SK-N-SH (cell line): ENCODE measurements around the gene RNF217. TPM values are rescaled to one million over a fixed set of nuclear protein-coding genes. Genes with fewer than 3 reads are reported as not detected.

Experiments used
- CTCF ChIA-PET: fragments of 300-600, 350-600 bp; formaldehyde crosslinking; extraction: SDS; loops from one replicate; lab custom pipeline; 2021; lab: Yijun Ruan, JAX
- POLR2A ChIA-PET: fragments of 350-600 bp; sonication (Branson Sonifier 250); formaldehyde crosslinking; extraction: SDS; loops from one replicate; lab custom pipeline; 2020; ENCODE audit warnings: antibody characterized with exemption, inconsistent platforms; lab: Yijun Ruan, JAX
- DNase-seq: peaks from one replicate; pipeline ENCODE4 v3.0.0; 2012
- H2AFZ ChIP-seq: fragments of 200-600 bp; sonication (generic); 2 replicates; pipeline ENCODE4 v1.8.1; 2016; ENCODE audit warnings: antibody characterized with exemption, mild to moderate bottlenecking, low read depth
- H3F3A ChIP-seq: fragments of 200-600 bp; sonication (generic); replicated peaks from 2 replicates; pipeline ENCODE3; 2016; ENCODE audit warnings: antibody characterized with exemption, mild to moderate bottlenecking; ENCODE audit not compliant: insufficient read depth
- H3K27ac ChIP-seq, 2 experiments: fragments of 200-500 bp in 1 of 2; fragments of 200-600 bp in 1 of 2; sonication (Bioruptor generic) in 1 of 2; sonication (generic), shearing (Covaris generic) in 1 of 2; 2 replicates each; pipeline versions ENCODE4 v1.5.1 to v1.6.1; 2014 to 2016; ENCODE audit warnings: low read depth in 2 of 2, inconsistent platforms in 1 of 2, low read length in 1 of 2, mild to moderate bottlenecking in 1 of 2, mixed read lengths in 1 of 2
- H3K27me3 ChIP-seq: fragments of 200-600 bp; sonication (generic), shearing (Covaris generic); 2 replicates; pipeline ENCODE4 v1.6.1; 2016; ENCODE audit warnings: mixed run types; ENCODE audit not compliant: insufficient read depth
- H3K36me3 ChIP-seq, 2 experiments: fragments of 200-500 bp in 1 of 2; fragments of 200-600 bp in 1 of 2; sonication (Bioruptor generic) in 1 of 2; sonication (generic) in 1 of 2; replicated peaks in 1 of 2; 2 replicates each; pipeline versions ENCODE3 to v1.5.1; 2014 to 2016; ENCODE audit warnings: low read length in 1 of 2, mild to moderate bottlenecking in 1 of 2; ENCODE audit not compliant: insufficient read depth in 2 of 2, control insufficient read depth in 1 of 2
- H3K4me1 ChIP-seq, 2 experiments: fragments of 200-500 bp in 1 of 2; fragments of 200-600 bp in 1 of 2; sonication (Bioruptor generic) in 1 of 2; sonication (generic), shearing (Covaris generic) in 1 of 2; 2 replicates each; pipeline versions ENCODE4 v1.5.1 to v1.6.1; 2014 to 2016; ENCODE audit warnings: low read depth in 1 of 2, low read length in 1 of 2, mixed run types in 1 of 2; ENCODE audit not compliant: insufficient read depth in 2 of 2, control insufficient read depth in 1 of 2
- H3K4me2 ChIP-seq: fragments of 200-600 bp; sonication (generic), shearing (Covaris generic); 2 replicates; pipeline ENCODE4 v1.6.1; 2017; ENCODE audit warnings: mixed run types
- H3K4me3 ChIP-seq, 2 experiments: fragments of 200-500 bp in 1 of 2; fragments of 200-600 bp in 1 of 2; sonication (Bioruptor generic) in 1 of 2; sonication (generic), shearing (Covaris generic) in 1 of 2; 2 replicates each; pipeline versions ENCODE4 v1.5.1 to v1.8.1; 2014 to 2016; ENCODE audit warnings: low read depth in 2 of 2, inconsistent platforms in 1 of 2, low read length in 1 of 2, mild to moderate bottlenecking in 1 of 2, mixed read lengths in 1 of 2, moderate library complexity in 1 of 2
- H3K79me2 ChIP-seq: fragments of 200-600 bp; sonication (generic); 2 replicates; pipeline ENCODE4 v1.8.1; 2017; ENCODE audit warnings: mild to moderate bottlenecking; ENCODE audit not compliant: insufficient read depth
- H3K9ac ChIP-seq: fragments of 200-600 bp; sonication (generic); 2 replicates; pipeline ENCODE4 v1.6.1; 2017; ENCODE audit warnings: mixed run types
- H3K9me2 ChIP-seq: fragments of 200-600 bp; sonication (generic); 2 replicates; pipeline ENCODE4 v1.6.1; 2017; ENCODE audit warnings: mixed run types
- H3K9me3 ChIP-seq: fragments of 200-600 bp; sonication (generic); 2 replicates; pipeline ENCODE4 v1.6.1; 2017; ENCODE audit warnings: mixed run types, mild to moderate bottlenecking, moderate library complexity
- H4K20me1 ChIP-seq: fragments of 200-600 bp; sonication (generic); 2 replicates; pipeline ENCODE4 v1.6.1; 2017; ENCODE audit warnings: mild to moderate bottlenecking, mixed run types; ENCODE audit not compliant: insufficient read depth
- CHD2 ChIP-seq: fragments of 150-350 bp; IDR thresholded peaks from 2 replicates; pipeline ENCODE4 v1.6.1; 2018; ENCODE audit warnings: low read length; ENCODE audit not compliant: partially characterized antibody
- ELF1 ChIP-seq: IDR thresholded peaks from 2 replicates; pipeline ENCODE4 v1.4.0; 2012
- FOXJ3 ChIP-seq: sonication (generic); formaldehyde crosslinking; IDR thresholded peaks from 2 replicates; pipeline ENCODE4 v1.5.1; 2020; ENCODE audit warnings: mild to moderate bottlenecking, missing genetic modification reagents
- FOXM1 ChIP-seq: IDR thresholded peaks from 2 replicates; pipeline ENCODE4 v1.4.0; 2012; ENCODE audit warnings: low read depth, mild to moderate bottlenecking
- GABPA ChIP-seq: IDR thresholded peaks from 2 replicates; pipeline ENCODE4 v1.4.0; 2012; ENCODE audit warnings: low read depth, mild to moderate bottlenecking
- GATA2 ChIP-seq: sonication (generic); formaldehyde crosslinking; IDR thresholded peaks from 2 replicates; pipeline ENCODE4 v1.5.0; 2020; ENCODE audit warnings: mild to moderate bottlenecking, missing genetic modification reagents
- MAX ChIP-seq: IDR thresholded peaks from 2 replicates; pipeline ENCODE4 v1.4.0; 2012; ENCODE audit warnings: low read depth
- MXI1 ChIP-seq: IDR thresholded peaks from 2 replicates; pipeline ENCODE4 v1.6.1; 2012; ENCODE audit warnings: mild to moderate bottlenecking, low read depth, low read length, improper control_type of control experiment
- NFIC ChIP-seq: IDR thresholded peaks from 2 replicates; pipeline ENCODE4 v1.4.0; 2012; ENCODE audit warnings: borderline replicate concordance
- NRF1 ChIP-seq: IDR thresholded peaks from 2 replicates; pipeline ENCODE4 v1.6.1; 2012; ENCODE audit warnings: low read depth, mild to moderate bottlenecking, low read length
- PBX3 ChIP-seq: IDR thresholded peaks from 2 replicates; pipeline ENCODE4; 2012
- REST ChIP-seq: IDR thresholded peaks from 2 replicates; pipeline ENCODE4 v1.6.1; 2012; ENCODE audit warnings: mild to moderate bottlenecking, low read depth, low read length, moderate library complexity
- SMC3 ChIP-seq: IDR thresholded peaks from 2 replicates; pipeline ENCODE4 v1.6.1; 2012; ENCODE audit warnings: low read depth, low read length, improper control_type of control experiment
- TCF12 ChIP-seq: IDR thresholded peaks from 2 replicates; pipeline ENCODE4 v1.4.0; 2012
- TEAD4 ChIP-seq: IDR thresholded peaks from 2 replicates; pipeline ENCODE4 v1.4.0; 2012; ENCODE audit warnings: mild to moderate bottlenecking, borderline replicate concordance; ENCODE audit not compliant: insufficient read depth
- YY1 ChIP-seq: IDR thresholded peaks from 2 replicates; pipeline ENCODE4 v1.4.0; 2012; ENCODE audit warnings: low read depth, mild to moderate bottlenecking
- WGBS: methylation state at CpG from one replicate; pipeline ENCODE4 v1.1.6; 2017; ENCODE audit warnings: low lambda C conversion rate; 5-methylcytosine and 5-hydroxymethylcytosine counted together
- polyA plus RNA-seq, 3 experiments: library from polyadenylated mRNA; depleted of rRNA; stranded (reverse); fragments of >200 nt; gene quantifications; 2 replicates each; pipeline ENCODE4 v1.2.3, GENCODE V29; 2012

RNF217 gene
- polyA plus RNA-seq, 1 of the 3 experiments (the other 2 are of a cell fraction): 0.28 TPM

- Histone ChIP-seq H3K9ac (peak overlapping the region; percentile 34; the same call in 1 of the 2 replicates), H3K4me2 (peak overlapping the region; percentile 26; the same call in 1 of the 2 replicates), H3K4me1 (no peaks in the 10 kb centered on the region; a peak in 1 of 4 replicates), H3K9me2 (no peaks in the 10 kb centered on the region), H3K79me2 (no peaks in the 10 kb centered on the region), H3K27ac (peak overlapping the region in 1 of 2 experiments; percentile 4; a peak in 1 of 4 replicates), H4K20me1 (no peaks in the 10 kb centered on the region), H3K4me3 (peak overlapping the region; percentile 34 to 58; a peak in 3 of 4 replicates), H3F3A (no peaks in the 10 kb centered on the region), H3K27me3 (peaks cover 14% of the 10 kb centered on the region), H3K36me3 (no peaks in the 10 kb centered on the region), H3K9me3 (no peaks in the 10 kb centered on the region), H2AFZ (no peak overlapping the region; the same call in 1 of the 2 replicates)
- TF ChIP-seq MAX: no peak
- TF ChIP-seq REST: no peak
- no peak for TF ChIP-seq SMC3
- TF ChIP-seq PBX3: no peak
- no peak for TF ChIP-seq TEAD4
- TF ChIP-seq GABPA: no peak
- TF ChIP-seq FOXJ3 (CRISPR knock-in tag): no peak
- TF ChIP-seq FOXM1: no peak
- TF ChIP-seq TCF12: no peak
- no peak for TF ChIP-seq YY1
- POLR2A ChIA-PET: no interaction called here
- CTCF ChIA-PET: interaction anchor here (1.5 kb wide), 1 partner anchor 151 kb away, joined by 5 read pairs; no protein-coding TSS in a partner anchor
- 0% methylated on average over 3 of the region's 65 CpGs for WGBS
- peak; percentile 26 for DNase-seq
These were observed 590 bp downstream of the RNF217 start for GRCh38 chr6:124962639-124963415.

GRCh38 chr6:124963416-124963785 is 1.2 kb downstream of the RNF217 start:
- Histone ChIP-seq H3K4me3 (peak overlapping the region in 1 of 2 experiments; percentile 58; a peak in 2 of 4 replicates), H3K4me2 (peak overlapping the region; percentile 26; the same call in 1 of the 2 replicates), H3K79me2 (no peaks in the 10 kb centered on the region), H3K36me3 (no peaks in the 10 kb centered on the region), H3K27me3 (peaks cover 14% of the 10 kb centered on the region), H3F3A (no peaks in the 10 kb centered on the region), H3K9me2 (no peaks in the 10 kb centered on the region), H3K9ac (no peak overlapping the region), H3K27ac (peak overlapping the region in 1 of 2 experiments; percentile 4; a peak in 1 of 4 replicates), H3K9me3 (no peaks in the 10 kb centered on the region), H4K20me1 (no peaks in the 10 kb centered on the region), H3K4me1 (no peaks in the 10 kb centered on the region; a peak in 1 of 4 replicates), H2AFZ (no peak overlapping the region)
- no peak for TF ChIP-seq ELF1
- no peak for TF ChIP-seq YY1
- no peak for TF ChIP-seq MXI1
- TF ChIP-seq CHD2: no peak
- TF ChIP-seq NRF1: no peak
- TF ChIP-seq GATA2: no peak
- TF ChIP-seq GABPA: no peak
- no peak for TF ChIP-seq NFIC
- no peak for TF ChIP-seq MAX
- CTCF ChIA-PET: interaction anchor here (1.5 kb wide), 1 partner anchor 151 kb away, joined by 5 read pairs; no protein-coding TSS in a partner anchor
- no peak for DNase-seq
- POLR2A ChIA-PET: no interaction called here
- WGBS: 29% methylated on average over 9 of the region's 9 CpGs
